SK-N-SH treated with all-trans-retinoic acid at 6 μM for 48 hours (cell line): ENCODE data around the gene ZNF283.

Experiments used
- ATAC-seq: fragments of 200-7000 bp; cut with Tn5 transposase; 3 replicates; pipeline ENCODE4 v1.9.1; 2020; ENCODE audit warnings: mild to moderate bottlenecking, moderate library complexity
- ARNTL ChIP-seq: fragments of 450-650 bp; formaldehyde crosslinking; IDR thresholded peaks from 2 replicates; pipeline ENCODE4 v1.5.0; 2020; ENCODE audit warnings: low read depth, mild to moderate bottlenecking, moderate library complexity, borderline replicate concordance
- BACH2 ChIP-seq: fragments of 250-450 bp; sonication (Bioruptor Pico); IDR thresholded peaks from 2 replicates; pipeline ENCODE4 v1.9.0; 2021; ENCODE audit warnings: mild to moderate bottlenecking, borderline replicate concordance
- CREB5 ChIP-seq: fragments of 250-450 bp; sonication (Bioruptor Pico); IDR thresholded peaks from 2 replicates; pipeline ENCODE4 v1.5.1; 2020; ENCODE audit warnings: low read depth, mild to moderate bottlenecking, moderate library complexity
- CSDC2 ChIP-seq: fragments of 250-450 bp; sonication (Bioruptor Pico); IDR thresholded peaks from 2 replicates; pipeline ENCODE4 v1.5.0; 2020; ENCODE audit warnings: mild to moderate bottlenecking, moderate library complexity
- CSRNP3 ChIP-seq: fragments of 250-450 bp; sonication (Bioruptor Pico); IDR thresholded peaks from 2 replicates; pipeline ENCODE4 v1.5.1; 2021; ENCODE audit warnings: mild to moderate bottlenecking, moderate library complexity
- ESRRG ChIP-seq: fragments of 250-450 bp; sonication (Bioruptor Pico); IDR thresholded peaks from 2 replicates; pipeline ENCODE4 v1.6.1; 2021; ENCODE audit warnings: mild to moderate bottlenecking
- GLIS3 ChIP-seq: fragments of 250-450 bp; sonication (Bioruptor Pico); IDR thresholded peaks from 2 replicates; pipeline ENCODE4 v1.5.0; 2020; ENCODE audit warnings: mild to moderate bottlenecking, moderate library complexity
- ISL1 ChIP-seq: fragments of 250-450 bp; sonication (Bioruptor Pico); IDR thresholded peaks from 2 replicates; pipeline ENCODE4 v2.1.2; 2022; ENCODE audit warnings: mild to moderate bottlenecking, moderate library complexity
- OSR1 ChIP-seq: fragments of 250-450 bp; sonication (Bioruptor Pico); IDR thresholded peaks from 2 replicates; pipeline ENCODE4 v1.8.0; 2022; ENCODE audit warnings: moderate library complexity, mild to moderate bottlenecking, inconsistent platforms
- PATZ1 ChIP-seq: fragments of 250-450 bp; sonication (Bioruptor Pico); IDR thresholded peaks from 2 replicates; pipeline ENCODE4 v1.8.0; 2020; ENCODE audit warnings: mild to moderate bottlenecking, moderate library complexity, borderline replicate concordance
- POU6F1 ChIP-seq: fragments of 250-450 bp; sonication (Bioruptor Pico); IDR thresholded peaks from 2 replicates; pipeline ENCODE4 v1.8.0; 2021; ENCODE audit warnings: low read depth, mild to moderate bottlenecking, moderate library complexity, borderline replicate concordance
- PPARA ChIP-seq: fragments of 250-450 bp; sonication (Bioruptor Pico); IDR thresholded peaks from 2 replicates; pipeline ENCODE4 v1.5.0; 2020; ENCODE audit warnings: mild to moderate bottlenecking, borderline replicate concordance
- RARB ChIP-seq: fragments of 250-450 bp; sonication (Bioruptor Pico); IDR thresholded peaks from 2 replicates; pipeline ENCODE4 v1.8.0; 2021; ENCODE audit warnings: mild to moderate bottlenecking, moderate library complexity
- TCF4 ChIP-seq: fragments of 250-450 bp; sonication (Bioruptor Pico); IDR thresholded peaks from 2 replicates; pipeline ENCODE4 v1.8.0; 2021; ENCODE audit warnings: mild to moderate bottlenecking, moderate library complexity, borderline replicate concordance
- TOX ChIP-seq: fragments of 250-450 bp; sonication (Bioruptor Pico); IDR thresholded peaks from 2 replicates; pipeline ENCODE4 v1.8.0; 2021; ENCODE audit warnings: mild to moderate bottlenecking, moderate library complexity, borderline replicate concordance
- TSHZ2 ChIP-seq: fragments of 250-450 bp; sonication (Bioruptor Pico); IDR thresholded peaks from 2 replicates; pipeline ENCODE4 v1.5.0; 2020; ENCODE audit warnings: mild to moderate bottlenecking, moderate library complexity
- ZC3H10 ChIP-seq: fragments of 250-450 bp; sonication (Bioruptor Pico); IDR thresholded peaks from 2 replicates; pipeline ENCODE4 v1.5.1; 2021; ENCODE audit warnings: mild to moderate bottlenecking, moderate library complexity
- ZFP3 ChIP-seq: fragments of 250-450 bp; sonication (Bioruptor Pico); IDR thresholded peaks from 2 replicates; pipeline ENCODE4 v1.5.0; 2020; ENCODE audit warnings: mild to moderate bottlenecking, moderate library complexity
- ZFP30 ChIP-seq: fragments of 450-650 bp; formaldehyde crosslinking; IDR thresholded peaks from 2 replicates; pipeline ENCODE4 v1.5.0; 2022; ENCODE audit warnings: mild to moderate bottlenecking, moderate library complexity
- ZNF565 ChIP-seq: fragments of 450-650 bp; formaldehyde crosslinking; conservative IDR thresholded peaks from 2 replicates; pipeline ENCODE4 v1.5.0; 2020; ENCODE audit warnings: low read depth, mild to moderate bottlenecking, moderate library complexity
- ZNF70 ChIP-seq: fragments of 450-650 bp; formaldehyde crosslinking; IDR thresholded peaks from 2 replicates; pipeline ENCODE4 v1.5.0; 2020; ENCODE audit warnings: mild to moderate bottlenecking, moderate library complexity
- ZNF8 ChIP-seq: fragments of 450-650 bp; formaldehyde crosslinking; IDR thresholded peaks from 2 replicates; pipeline ENCODE4 v1.5.0; 2020; ENCODE audit warnings: mild to moderate bottlenecking, moderate library complexity

Gene ZNF283

GRCh38 chr19:43818500-43818899, 8.6 kb upstream of the ZNF283 start:
- TF ChIP-seq CREB5 (CRISPR knock-in tag) = no peak
- no peak for TF ChIP-seq RARB (CRISPR knock-in tag)
- no peak for TF ChIP-seq TCF4 (CRISPR knock-in tag)
- TF ChIP-seq ZNF70 (CRISPR knock-in tag) = no peak
- no peak for TF ChIP-seq PATZ1
- TF ChIP-seq ISL1 (CRISPR knock-in tag) = no peak
- no peak for TF ChIP-seq POU6F1 (CRISPR knock-in tag)
- TF ChIP-seq TOX = no peak
- TF ChIP-seq OSR1 (CRISPR knock-in tag) = no peak
- no peak for TF ChIP-seq ESRRG
- no peak for TF ChIP-seq ZNF8
- TF ChIP-seq, all 23 proteins: peak for 0
- no peak for ATAC-seq

GRCh38 chr19:43820098-43820883, 6.8 kb upstream of the ZNF283 start:
- TF ChIP-seq ESRRG (no peak), GLIS3 (CRISPR knock-in tag) (no peak), OSR1 (CRISPR knock-in tag) (no peak), TSHZ2 (no peak), PPARA (CRISPR knock-in tag) (no peak), CSDC2 (CRISPR knock-in tag) (no peak), ZNF70 (CRISPR knock-in tag) (no peak), POU6F1 (CRISPR knock-in tag) (no peak), ARNTL (CRISPR knock-in tag) (no peak), ZFP3 (no peak), ISL1 (CRISPR knock-in tag) (no peak), BACH2 (no peak), CSRNP3 (CRISPR knock-in tag) (no peak), ZNF565 (CRISPR knock-in tag) (no peak), RARB (CRISPR knock-in tag) (no peak), PATZ1 (no peak), ZC3H10 (CRISPR knock-in tag) (no peak), TCF4 (CRISPR knock-in tag) (no peak), ZFP30 (CRISPR knock-in tag) (no peak), TOX (no peak)
- ATAC-seq = peak; percentile 64; the same call in 2 of the 3 replicates
